ENCODE measurements around the gene KIT.

DNA sequence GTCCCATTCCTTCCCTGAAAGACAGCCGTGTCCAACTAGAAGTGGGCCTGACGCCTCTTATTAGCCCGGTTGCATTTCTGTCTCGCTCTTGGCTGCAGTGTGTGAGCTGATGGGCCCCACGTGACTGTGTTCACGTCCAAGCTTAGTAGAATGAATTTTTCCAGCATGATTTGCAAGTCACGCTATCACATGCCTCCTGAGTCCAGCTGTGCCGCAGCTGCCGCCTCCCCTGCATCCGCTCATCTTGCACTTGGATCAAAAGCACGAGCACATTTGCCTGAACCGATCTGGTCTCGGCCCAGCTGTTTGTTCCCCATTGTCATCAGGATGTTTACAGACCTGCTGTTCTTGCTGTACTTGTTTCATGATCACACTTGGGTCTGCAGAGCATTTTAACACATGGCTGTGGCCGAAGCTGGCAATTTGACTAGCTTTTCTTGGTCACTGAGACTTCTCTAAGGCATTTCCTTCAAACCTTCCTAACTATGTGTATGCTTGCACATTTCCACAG, 126.5 kb downstream of the KIT start:
- TF ChIP-seq, protein P1, sequence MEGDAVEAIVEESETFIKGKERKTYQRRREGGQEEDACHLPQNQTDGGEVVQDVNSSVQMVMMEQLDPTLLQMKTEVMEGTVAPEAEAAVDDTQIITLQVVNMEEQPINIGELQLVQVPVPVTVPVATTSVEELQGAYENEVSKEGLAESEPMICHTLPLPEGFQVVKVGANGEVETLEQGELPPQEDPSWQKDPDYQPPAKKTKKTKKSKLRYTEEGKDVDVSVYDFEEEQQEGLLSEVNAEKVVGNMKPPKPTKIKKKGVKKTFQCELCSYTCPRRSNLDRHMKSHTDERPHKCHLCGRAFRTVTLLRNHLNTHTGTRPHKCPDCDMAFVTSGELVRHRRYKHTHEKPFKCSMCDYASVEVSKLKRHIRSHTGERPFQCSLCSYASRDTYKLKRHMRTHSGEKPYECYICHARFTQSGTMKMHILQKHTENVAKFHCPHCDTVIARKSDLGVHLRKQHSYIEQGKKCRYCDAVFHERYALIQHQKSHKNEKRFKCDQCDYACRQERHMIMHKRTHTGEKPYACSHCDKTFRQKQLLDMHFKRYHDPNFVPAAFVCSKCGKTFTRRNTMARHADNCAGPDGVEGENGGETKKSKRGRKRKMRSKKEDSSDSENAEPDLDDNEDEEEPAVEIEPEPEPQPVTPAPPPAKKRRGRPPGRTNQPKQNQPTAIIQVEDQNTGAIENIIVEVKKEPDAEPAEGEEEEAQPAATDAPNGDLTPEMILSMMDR (IDR thresholded peaks at IDR 0.05 in 2 of 3, conservative IDR thresholded peaks at IDR 0.05 in 1 of 3; ENCODE audit: borderline replicate concordance in 1 of 3, insufficient read depth in 1 of 3, low read depth in 2 of 3, low read length in 2 of 3), result no peak
- TF ChIP-seq EGR1 (IDR thresholded peaks at IDR 0.05; ENCODE audit: low read depth) (no peak), CEBPB (IDR thresholded peaks at IDR 0.05; ENCODE audit: low read depth) (no peak)

Measured in HCT116 (cell line).